ENCODE data around the gene RPS6KA1. TPM values are rescaled to one million over a fixed set of nuclear protein-coding genes. Genes with fewer than 3 reads are reported as not detected.

RPS6KA1 gene
- total and polyA plus RNA-seq, 2 of the 13 experiments (the other 11 are each of a cell fraction or from before 2014, with no cell fraction given), result 19.6 to 24.2 TPM

- no peak for TF ChIP-seq E2F1 (CRISPR knock-in tag; IDR thresholded peaks at IDR 0.05)
- TF ChIP-seq ZNF274 (CRISPR knock-in tag; IDR thresholded peaks at IDR 0.05), result peak; percentile 37; the same call in 1 of the 2 replicates
- no peak for TF ChIP-seq NCOR1 (IDR thresholded peaks at IDR 0.05; ENCODE audit: borderline replicate concordance, low read length)
- no peak for TF ChIP-seq KDM4B (CRISPR knock-in tag; IDR thresholded peaks at IDR 0.05)
- no peak for TF ChIP-seq ZBTB20 (CRISPR knock-in tag; IDR thresholded peaks at IDR 0.05; ENCODE audit: borderline replicate concordance, low read depth)
- no peak for TF ChIP-seq GMEB1 (CRISPR knock-in tag; IDR thresholded peaks at IDR 0.05; ENCODE audit: borderline replicate concordance)
- peak; percentile 70; the same call in 1 of the 2 replicates for TF ChIP-seq ZBTB7B (CRISPR knock-in tag; IDR thresholded peaks at IDR 0.05)
- TF ChIP-seq ZNF740 (CRISPR knock-in tag; IDR thresholded peaks at IDR 0.05), result no peak
- no peak for TF ChIP-seq ZNF407 (CRISPR knock-in tag; IDR thresholded peaks at IDR 0.05; ENCODE audit: not compliant biosample characterization)
- no peak for TF ChIP-seq ZNF567 (CRISPR knock-in tag; IDR thresholded peaks at IDR 0.05; ENCODE audit: borderline replicate concordance)
- TF ChIP-seq FLYWCH1 (CRISPR knock-in tag; IDR thresholded peaks at IDR 0.05), result no peak
- TF ChIP-seq SP140L (CRISPR knock-in tag; IDR thresholded peaks at IDR 0.05; ENCODE audit: borderline replicate concordance), result no peak
- no peak for TF ChIP-seq ZNF761 (CRISPR knock-in tag; conservative IDR thresholded peaks at IDR 0.05)
- TF ChIP-seq ZNF850 (CRISPR knock-in tag; conservative IDR thresholded peaks at IDR 0.05), result no peak
- TF ChIP-seq GPN1 (CRISPR knock-in tag; IDR thresholded peaks at IDR 0.05; ENCODE audit: borderline replicate concordance), result no peak
- no peak for TF ChIP-seq ZNF367 (CRISPR knock-in tag; IDR thresholded peaks at IDR 0.05; ENCODE audit: borderline replicate concordance)
- TF ChIP-seq SMC3 (IDR thresholded peaks at IDR 0.05; ENCODE audit: low read length), result peak; percentile 55
These were observed 1.5 kb downstream of the RPS6KA1 start (continued) for GRCh38 chr1:26530895-26531598.
